ENCODE data around the gene UNC79.
A peak's percentile ranks its signal among the peaks of the same experiment; 100 is the strongest.

The UNC79 gene

GRCh38 chr14:93743270-93744060, 312.7 kb downstream of the UNC79 start:
- H3K27ac ChIP-seq (ENCODE audit: low read length): peak overlapping the region; percentile 27
- no peaks in the 10 kb centered on the region for H3K9me3 ChIP-seq (ENCODE audit: control insufficient read depth in 1 of 2, low read length in 2 of 2)
- no peak overlapping the region for H3K4me3 ChIP-seq (ENCODE audit: low read depth in 1 of 2, low read length in 2 of 2)
- peaks cover 4 to 63% of the 10 kb centered on the region in 2 donors for H3K4me1 ChIP-seq (ENCODE audit: control insufficient read depth in 1 of 2, insufficient read depth in 2 of 2, low read length in 2 of 2)
- no peaks in the 10 kb centered on the region for H3K27me3 ChIP-seq (ENCODE audit: low read depth, low read length)
- H3K36me3 ChIP-seq (ENCODE audit: control insufficient read depth in 1 of 2, insufficient read depth in 2 of 2, low read length in 2 of 2): no peaks in the 10 kb centered on the region

- Histone ChIP-seq H3K4me3 (ENCODE audit: low read depth in 1 of 2, low read length in 2 of 2) (no peak overlapping the region), H3K27ac (ENCODE audit: low read length) (no peak overlapping the region), H3K27me3 (ENCODE audit: low read depth, low read length) (no peaks in the 10 kb centered on the region), H3K36me3 (ENCODE audit: control insufficient read depth in 1 of 2, insufficient read depth in 2 of 2, low read length in 2 of 2) (no peaks in the 10 kb centered on the region), H3K9me3 (ENCODE audit: control insufficient read depth in 1 of 2, low read length in 2 of 2) (no peaks in the 10 kb centered on the region), H3K4me1 (ENCODE audit: control insufficient read depth in 1 of 2, insufficient read depth in 2 of 2, low read length in 2 of 2) (peaks cover 4 to 69% of the 10 kb centered on the region in 2 donors)
Measured at GRCh38 chr14:93744176-93744575, 313.4 kb downstream of the UNC79 start.

- Histone ChIP-seq H3K4me1 (ENCODE audit: control insufficient read depth in 1 of 2, insufficient read depth in 2 of 2, low read length in 2 of 2) (peaks cover 4 to 70% of the 10 kb centered on the region in 2 donors), H3K27ac (ENCODE audit: low read length) (no peak overlapping the region), H3K9me3 (ENCODE audit: control insufficient read depth in 1 of 2, low read length in 2 of 2) (no peaks in the 10 kb centered on the region), H3K36me3 (ENCODE audit: control insufficient read depth in 1 of 2, insufficient read depth in 2 of 2, low read length in 2 of 2) (no peaks in the 10 kb centered on the region), H3K27me3 (ENCODE audit: low read depth, low read length) (no peaks in the 10 kb centered on the region), H3K4me3 (ENCODE audit: low read depth in 1 of 2, low read length in 2 of 2) (no peak overlapping the region)
Measured at GRCh38 chr14:93744876-93745275, 314.1 kb downstream of the UNC79 start.

GRCh38 chr14:93745603-93746273, 315.0 kb downstream of the UNC79 start:
- Histone ChIP-seq H3K4me1 (ENCODE audit: control insufficient read depth in 1 of 2, insufficient read depth in 2 of 2, low read length in 2 of 2) (peaks cover 4 to 72% of the 10 kb centered on the region in 2 donors), H3K27me3 (ENCODE audit: low read depth, low read length) (no peaks in the 10 kb centered on the region), H3K36me3 (ENCODE audit: control insufficient read depth in 1 of 2, insufficient read depth in 2 of 2, low read length in 2 of 2) (no peaks in the 10 kb centered on the region), H3K27ac (ENCODE audit: low read length) (no peak overlapping the region), H3K9me3 (ENCODE audit: control insufficient read depth in 1 of 2, low read length in 2 of 2) (no peaks in the 10 kb centered on the region), H3K4me3 (ENCODE audit: low read depth in 1 of 2, low read length in 2 of 2) (no peak overlapping the region)

GRCh38 chr14:93747102-93747501, 316.4 kb downstream of the UNC79 start:
- Histone ChIP-seq H3K4me1 (ENCODE audit: control insufficient read depth in 1 of 2, insufficient read depth in 2 of 2, low read length in 2 of 2) (peaks cover 4 to 68% of the 10 kb centered on the region in 2 donors), H3K27me3 (ENCODE audit: low read depth, low read length) (no peaks in the 10 kb centered on the region), H3K36me3 (ENCODE audit: control insufficient read depth in 1 of 2, insufficient read depth in 2 of 2, low read length in 2 of 2) (no peaks in the 10 kb centered on the region), H3K4me3 (ENCODE audit: low read depth in 1 of 2, low read length in 2 of 2) (no peak overlapping the region), H3K9me3 (ENCODE audit: control insufficient read depth in 1 of 2, low read length in 2 of 2) (no peaks in the 10 kb centered on the region), H3K27ac (ENCODE audit: low read length) (no peak overlapping the region)

GRCh38 chr14:93747560-93747959, 316.8 kb downstream of the UNC79 start:
- Histone ChIP-seq H3K4me3 (ENCODE audit: low read depth in 1 of 2, low read length in 2 of 2) (no peak overlapping the region), H3K36me3 (ENCODE audit: control insufficient read depth in 1 of 2, insufficient read depth in 2 of 2, low read length in 2 of 2) (no peaks in the 10 kb centered on the region), H3K27ac (ENCODE audit: low read length) (peak overlapping the region; percentile 16), H3K4me1 (ENCODE audit: control insufficient read depth in 1 of 2, insufficient read depth in 2 of 2, low read length in 2 of 2) (peaks cover 6 to 68% of the 10 kb centered on the region in 2 donors), H3K27me3 (ENCODE audit: low read depth, low read length) (no peaks in the 10 kb centered on the region), H3K9me3 (ENCODE audit: control insufficient read depth in 1 of 2, low read length in 2 of 2) (no peaks in the 10 kb centered on the region)

- Histone ChIP-seq H3K27ac (ENCODE audit: low read length) (peak overlapping the region; percentile 16), H3K36me3 (ENCODE audit: control insufficient read depth in 1 of 2, insufficient read depth in 2 of 2, low read length in 2 of 2) (no peaks in the 10 kb centered on the region), H3K9me3 (ENCODE audit: control insufficient read depth in 1 of 2, low read length in 2 of 2) (no peaks in the 10 kb centered on the region), H3K4me1 (ENCODE audit: control insufficient read depth in 1 of 2, insufficient read depth in 2 of 2, low read length in 2 of 2) (peaks cover 8 to 68% of the 10 kb centered on the region in 2 donors), H3K4me3 (ENCODE audit: low read depth in 1 of 2, low read length in 2 of 2) (no peak overlapping the region), H3K27me3 (ENCODE audit: low read depth, low read length) (no peaks in the 10 kb centered on the region)
Measured at GRCh38 chr14:93748208-93749075, 317.7 kb downstream of the UNC79 start.

- Histone ChIP-seq H3K9me3 (ENCODE audit: control insufficient read depth in 1 of 2, low read length in 2 of 2) (no peaks in the 10 kb centered on the region), H3K27me3 (ENCODE audit: low read depth, low read length) (no peaks in the 10 kb centered on the region), H3K27ac (ENCODE audit: low read length) (no peak overlapping the region), H3K4me1 (ENCODE audit: control insufficient read depth in 1 of 2, insufficient read depth in 2 of 2, low read length in 2 of 2) (peaks cover 9 to 64% of the 10 kb centered on the region in 2 donors), H3K4me3 (ENCODE audit: low read depth in 1 of 2, low read length in 2 of 2) (no peak overlapping the region), H3K36me3 (ENCODE audit: control insufficient read depth in 1 of 2, insufficient read depth in 2 of 2, low read length in 2 of 2) (no peaks in the 10 kb centered on the region)
Measured at GRCh38 chr14:93749076-93749420, 318.3 kb downstream of the UNC79 start.

- Histone ChIP-seq H3K27me3 (ENCODE audit: low read depth, low read length) (no peaks in the 10 kb centered on the region), H3K27ac (ENCODE audit: low read length) (no peak overlapping the region), H3K9me3 (ENCODE audit: control insufficient read depth in 1 of 2, low read length in 2 of 2) (no peaks in the 10 kb centered on the region), H3K4me1 (ENCODE audit: control insufficient read depth in 1 of 2, insufficient read depth in 2 of 2, low read length in 2 of 2) (peaks cover 9 to 46% of the 10 kb centered on the region in 2 donors), H3K36me3 (ENCODE audit: control insufficient read depth in 1 of 2, insufficient read depth in 2 of 2, low read length in 2 of 2) (no peaks in the 10 kb centered on the region), H3K4me3 (ENCODE audit: low read depth in 1 of 2, low read length in 2 of 2) (no peak overlapping the region)
Measured at GRCh38 chr14:93751946-93752655, 321.4 kb downstream of the UNC79 start.

GRCh38 chr14:93752980-93753561, 322.3 kb downstream of the UNC79 start:
- H3K4me1 ChIP-seq (ENCODE audit: control insufficient read depth in 1 of 2, insufficient read depth in 2 of 2, low read length in 2 of 2): peaks cover 9 to 38% of the 10 kb centered on the region in 2 donors
- H3K36me3 ChIP-seq (ENCODE audit: control insufficient read depth in 1 of 2, insufficient read depth in 2 of 2, low read length in 2 of 2): no peaks in the 10 kb centered on the region
- H3K27ac ChIP-seq (ENCODE audit: low read length): no peak overlapping the region
- H3K27me3 ChIP-seq (ENCODE audit: low read depth, low read length): no peaks in the 10 kb centered on the region
- no peaks in the 10 kb centered on the region for H3K9me3 ChIP-seq (ENCODE audit: control insufficient read depth in 1 of 2, low read length in 2 of 2)
- no peak overlapping the region for H3K4me3 ChIP-seq (ENCODE audit: low read depth in 1 of 2, low read length in 2 of 2)

All from muscle layer of duodenum (tissue), 2 donors.